A549 treated with GW870086 at 1 μM for 4 hours (cell line): ENCODE data around the gene NLN. TPM values are rescaled to one million over a fixed set of nuclear protein-coding genes. Genes with fewer than 3 reads are reported as not detected.

Experiments used
- total RNA-seq: library from RNA; stranded (reverse); fragments of 200-300 nt; extraction: Qiagen RNA extraction; gene quantifications from 5 replicates; pipeline ENCODE4 v1.2.3, GENCODE V29; 2022; ENCODE audit warnings: low read depth

The NLN gene
- total RNA-seq = 55.1 to 67.4 TPM (median 63.8 TPM) in 5 replicates

GRCh38 chr5:65721720-65722574 is at the start of gene NLN, which contains the start of gene SGTB:
TSS of gene NLN (plus strand) at chr5:65722205. CDS start at chr5:65722374, 169 bp downstream.
TSS of gene SGTB (minus strand) at chr5:65722109. CDS start at chr5:65720807, 1,302 bp downstream.

Other genes starting within 250 kb of the NLN start
- 0.03 to 0.16 TPM (median 0.06 TPM) in 5 replicates for gene ADAMTS6, start 240.3 kb upstream of the NLN start, total RNA-seq
- 27.9 to 33.3 TPM (median 31.4 TPM) in 5 replicates for gene CENPK, start 159.0 kb upstream of the NLN start, total RNA-seq
- gene PPWD1, start 158.9 kb upstream of the NLN start, total RNA-seq = 17.0 to 20.5 TPM (median 17.3 TPM) in 5 replicates
- 4.7 to 8.3 TPM (median 7.6 TPM) in 5 replicates for gene TRIM23, start 97.9 kb upstream of the NLN start, total RNA-seq
- 1.6 to 3.2 TPM (median 2.2 TPM) in 5 replicates for gene SHLD3, start 97.2 kb upstream of the NLN start, total RNA-seq
- gene TRAPPC13, start 97.2 kb upstream of the NLN start, total RNA-seq = 11.7 to 16.1 TPM (median 13.5 TPM) in 5 replicates
- 6.3 to 8.7 TPM (median 7.1 TPM) in 5 replicates for gene SGTB, start 96 bp upstream of the NLN start, total RNA-seq
- gene ERBIN, start 204.4 kb downstream of the NLN start, total RNA-seq = 20.2 to 36.9 TPM (median 25.3 TPM) in 5 replicates